ENCODE results near the gene SIL1.

GRCh38 chr5:138983984-138984383, 214.2 kb downstream of the SIL1 start:
- TF ChIP-seq, protein P1, sequence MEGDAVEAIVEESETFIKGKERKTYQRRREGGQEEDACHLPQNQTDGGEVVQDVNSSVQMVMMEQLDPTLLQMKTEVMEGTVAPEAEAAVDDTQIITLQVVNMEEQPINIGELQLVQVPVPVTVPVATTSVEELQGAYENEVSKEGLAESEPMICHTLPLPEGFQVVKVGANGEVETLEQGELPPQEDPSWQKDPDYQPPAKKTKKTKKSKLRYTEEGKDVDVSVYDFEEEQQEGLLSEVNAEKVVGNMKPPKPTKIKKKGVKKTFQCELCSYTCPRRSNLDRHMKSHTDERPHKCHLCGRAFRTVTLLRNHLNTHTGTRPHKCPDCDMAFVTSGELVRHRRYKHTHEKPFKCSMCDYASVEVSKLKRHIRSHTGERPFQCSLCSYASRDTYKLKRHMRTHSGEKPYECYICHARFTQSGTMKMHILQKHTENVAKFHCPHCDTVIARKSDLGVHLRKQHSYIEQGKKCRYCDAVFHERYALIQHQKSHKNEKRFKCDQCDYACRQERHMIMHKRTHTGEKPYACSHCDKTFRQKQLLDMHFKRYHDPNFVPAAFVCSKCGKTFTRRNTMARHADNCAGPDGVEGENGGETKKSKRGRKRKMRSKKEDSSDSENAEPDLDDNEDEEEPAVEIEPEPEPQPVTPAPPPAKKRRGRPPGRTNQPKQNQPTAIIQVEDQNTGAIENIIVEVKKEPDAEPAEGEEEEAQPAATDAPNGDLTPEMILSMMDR (IDR thresholded peaks at IDR 0.05; ENCODE audit: low read length), result no peak
- TF ChIP-seq EZH2 (IDR thresholded peaks at IDR 0.05; ENCODE audit: borderline replicate concordance, low read length), result no peak

All from OCI-LY1 (cell line).